NCI-H226 (cell line): ENCODE data around the gene AP1G2.
"Not testable (repeated sequence)": the region's sequence is repeated elsewhere in the genome, so short reads cannot be mapped to it uniquely, and the experiment has no call there.

Experiments
- DNase-seq: peaks from one replicate; pipeline ENCODE4 v3.0.0-alpha.2; 2015

Gene AP1G2

GRCh38 chr14:23555882-23556699, 11.5 kb downstream of the AP1G2 start, which contains the start of gene THTPA:
THTPA (plus strand) TSS chr14:23556271; CDS start chr14:23556758, 487 bp downstream.
- DNase-seq = peak; percentile 87

DNA sequence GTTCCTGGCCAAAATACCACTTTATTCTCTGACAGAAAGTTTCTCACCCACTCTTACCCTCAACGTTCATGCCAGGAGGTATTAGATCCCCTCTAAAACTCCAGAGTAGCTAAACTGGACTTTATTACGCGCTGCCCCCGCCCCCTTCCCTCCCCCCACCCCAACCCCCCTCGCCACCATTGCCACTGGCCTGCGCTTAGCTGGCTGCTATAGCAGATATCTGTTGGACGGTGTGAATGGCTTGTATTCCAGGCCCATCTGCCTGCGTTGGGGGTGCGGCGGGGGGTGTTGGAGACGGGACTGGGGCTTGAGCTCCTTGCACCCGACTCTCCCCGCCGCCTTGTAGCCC, 12.1 kb downstream of the AP1G2 start:
- DNase-seq = no peak

GRCh38 chr14:23551266-23552028, 16.1 kb downstream of the AP1G2 start, which contains the start of gene ZFHX2:
ZFHX2 (minus strand) TSS chr14:23551765; CDS start chr14:23535325, 16,440 bp downstream.
- peak; percentile 26 for DNase-seq

DNA sequence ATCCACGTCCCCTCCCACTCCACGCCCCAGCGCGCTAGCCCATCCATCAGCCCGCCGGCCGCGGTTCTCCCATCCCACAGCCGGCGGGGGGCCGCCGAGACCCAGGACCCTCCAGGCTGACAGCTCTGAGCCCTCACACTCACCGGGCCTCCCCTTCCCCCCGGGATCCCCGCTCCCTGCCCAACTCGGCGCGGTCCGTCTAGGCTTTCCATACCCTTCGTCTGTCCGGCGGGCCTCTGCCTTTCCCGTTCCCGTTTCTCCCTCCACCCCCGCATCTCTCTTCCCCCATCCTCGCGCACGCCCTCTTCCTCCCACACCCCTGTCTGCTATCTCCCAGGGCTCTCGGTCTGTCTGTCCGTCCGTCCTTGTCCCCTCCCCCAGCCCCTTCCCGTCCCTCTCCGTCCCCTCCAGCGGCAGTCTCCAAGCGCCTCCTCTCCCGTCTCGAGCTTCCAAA, 16.8 kb downstream of the AP1G2 start:
- no peak for DNase-seq

DNA sequence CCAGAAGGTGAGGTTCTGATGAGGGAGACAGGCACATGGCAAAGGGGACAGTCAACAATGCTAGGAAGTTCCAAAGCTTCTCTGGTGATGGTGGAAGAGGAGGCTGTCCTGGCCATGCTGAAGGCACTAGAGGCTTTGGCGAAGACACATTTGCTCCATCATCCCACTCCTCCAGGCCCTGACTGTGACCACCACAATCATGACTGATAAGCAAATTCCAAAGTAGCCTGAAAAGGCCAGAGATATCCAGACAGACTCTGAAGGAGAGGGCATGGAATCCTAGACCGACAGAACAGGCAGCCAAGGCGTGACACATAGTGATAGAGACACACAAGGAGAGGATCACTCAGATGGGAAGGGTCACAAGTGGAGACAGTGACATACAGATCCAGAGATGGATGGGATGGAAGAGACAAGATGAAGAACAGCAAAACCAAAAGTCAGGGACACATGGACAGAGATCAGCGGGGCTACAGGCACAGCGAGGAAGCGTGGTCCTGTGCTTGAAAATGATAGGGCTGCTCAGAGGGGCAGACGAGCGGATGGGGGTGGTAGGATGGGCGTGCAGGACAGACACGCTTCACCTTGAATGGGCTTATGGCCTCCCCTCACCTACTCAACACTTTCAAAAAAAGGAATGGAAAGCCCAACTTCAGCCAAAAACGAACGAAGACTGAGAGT, 17.3 kb downstream of the AP1G2 start:
- DNase-seq = no peak

GRCh38 chr14:23548351-23549318, 19.0 kb downstream of the AP1G2 start:
- DNase-seq = no peak

GRCh38 chr14:23547924-23548323, 19.7 kb downstream of the AP1G2 start:
- no peak for DNase-seq

DNA sequence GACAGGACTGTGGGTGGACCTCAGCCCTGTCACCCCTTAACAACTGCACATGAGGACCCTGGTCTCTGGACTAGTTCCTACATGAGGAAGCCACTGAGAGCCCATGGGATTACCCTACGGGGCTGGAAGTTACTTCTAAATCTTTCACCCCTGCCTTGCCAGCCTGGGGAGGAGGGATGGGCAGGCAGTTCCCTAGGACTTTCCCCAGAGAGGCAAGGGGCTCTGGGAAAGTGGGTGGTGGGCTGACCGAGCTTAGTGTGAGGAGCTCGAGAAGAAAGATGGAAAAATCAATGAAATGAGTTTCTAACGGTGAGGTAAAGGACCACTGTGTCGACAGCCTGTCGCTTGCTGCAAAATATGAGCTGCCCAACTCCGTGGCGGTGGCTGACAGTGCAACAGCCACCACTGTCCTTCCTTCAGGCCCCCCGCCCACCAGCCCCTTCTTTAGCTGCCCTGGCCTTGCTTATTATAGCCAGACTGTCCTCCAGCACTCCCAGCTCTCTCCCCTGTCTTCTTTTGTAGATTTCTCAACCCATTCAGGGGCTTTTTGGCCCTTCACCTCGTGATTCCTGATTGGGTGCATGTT, 21.0 kb downstream of the AP1G2 start:
- DNase-seq = no peak

DNA sequence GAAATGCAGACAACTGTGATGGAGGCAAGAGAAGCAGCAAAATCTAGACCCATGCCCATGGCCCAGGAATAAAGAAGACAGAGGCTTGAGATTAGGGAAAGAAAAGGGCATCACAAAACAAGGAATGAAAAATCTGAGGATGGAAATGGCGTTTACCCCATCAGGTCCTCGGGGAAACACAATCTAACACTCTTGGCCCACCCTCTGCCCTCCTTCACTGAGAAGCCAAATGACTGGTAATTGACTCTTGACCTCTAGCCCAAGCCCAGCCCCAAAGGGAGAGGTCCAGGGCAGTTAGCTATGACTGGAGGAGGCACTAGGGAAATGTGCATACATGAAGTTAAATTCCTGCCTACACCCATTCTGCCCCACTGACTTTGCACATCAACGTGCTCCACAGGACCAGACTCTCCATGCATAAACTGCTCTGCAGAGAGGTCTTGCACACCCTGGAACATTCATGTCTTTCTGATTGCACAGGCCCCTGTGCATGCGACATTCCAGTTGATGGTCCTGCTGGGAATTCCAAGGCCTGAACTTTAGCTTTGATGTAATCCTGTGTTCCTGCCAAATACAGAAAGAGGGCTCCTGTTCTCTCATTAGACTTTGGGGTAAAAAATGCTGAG, 21.7 kb downstream of the AP1G2 start:
- no peak for DNase-seq

DNA sequence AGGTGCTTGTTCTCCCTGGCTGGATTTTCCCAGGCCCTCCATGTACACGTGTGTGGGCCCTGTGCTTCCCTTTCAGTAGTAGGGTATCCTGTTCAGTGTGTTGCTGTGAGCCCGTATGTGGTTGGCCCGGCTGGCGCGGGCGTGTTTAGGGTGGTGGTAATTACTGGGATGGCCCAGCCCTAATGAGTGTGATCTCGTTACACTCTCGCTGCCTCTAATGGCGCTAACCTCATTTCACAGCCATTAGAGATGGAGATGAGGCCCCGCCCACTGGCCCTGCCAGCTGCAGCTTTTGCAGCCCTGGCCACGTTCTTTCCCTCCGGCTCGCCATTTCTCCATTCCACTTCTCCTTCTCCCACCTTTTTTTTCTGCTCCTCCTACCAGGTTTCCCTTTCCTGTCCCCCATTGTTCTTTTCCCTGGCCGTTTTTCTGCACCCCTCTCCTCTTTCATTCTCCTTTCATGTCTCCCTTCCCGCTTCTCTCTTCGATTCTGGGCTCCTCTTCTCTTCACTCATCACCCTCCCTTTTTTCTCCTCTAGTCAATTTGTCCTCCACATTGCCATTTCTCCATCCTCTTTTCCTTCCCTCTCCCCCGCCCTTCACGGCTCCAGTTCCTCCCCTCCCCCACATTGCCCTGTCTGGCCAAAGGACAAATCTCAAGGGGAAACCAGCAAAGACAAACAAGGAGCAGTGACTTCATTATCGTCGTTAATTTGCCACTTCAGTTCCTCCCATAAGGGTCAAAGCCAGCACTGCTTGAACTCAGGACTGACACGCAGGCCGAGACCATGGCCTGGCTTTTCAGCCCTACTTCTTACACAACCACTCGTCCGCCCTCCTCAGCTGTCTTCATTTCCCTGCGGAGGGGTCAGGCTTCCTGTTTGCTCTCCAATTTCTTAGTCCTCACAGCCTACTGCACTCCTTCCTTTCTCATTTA, 22.8 kb downstream of the AP1G2 start:
- no peak for DNase-seq

GRCh38 chr14:23543403-23543802, 24.2 kb downstream of the AP1G2 start:
- DNase-seq = no peak

GRCh38 chr14:23542261-23542660, 25.3 kb downstream of the AP1G2 start:
- no peak for DNase-seq

DNA sequence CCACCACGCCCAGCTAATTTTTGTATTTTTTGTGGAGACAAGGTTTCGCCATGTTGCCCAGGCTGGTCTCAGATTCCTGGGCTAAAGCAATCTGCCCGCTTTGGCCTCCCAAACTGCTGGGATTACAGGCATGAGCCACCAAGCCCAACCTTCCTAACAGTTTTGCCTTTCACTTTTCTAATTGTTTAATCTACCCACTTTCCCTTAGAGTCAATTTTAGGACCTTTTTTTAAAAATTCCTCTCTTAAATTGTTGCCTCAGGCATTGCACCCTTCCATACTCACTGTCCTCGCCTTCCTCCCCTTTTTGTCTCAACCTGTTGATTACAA, 27.5 kb downstream of the AP1G2 start:
- DNase-seq = no peak

GRCh38 chr14:23539248-23540140, 28.1 kb downstream of the AP1G2 start:
- no peak for DNase-seq

- no peak for DNase-seq
Observed at GRCh38 chr14:23538785-23539184, 28.8 kb downstream of the AP1G2 start.

DNA sequence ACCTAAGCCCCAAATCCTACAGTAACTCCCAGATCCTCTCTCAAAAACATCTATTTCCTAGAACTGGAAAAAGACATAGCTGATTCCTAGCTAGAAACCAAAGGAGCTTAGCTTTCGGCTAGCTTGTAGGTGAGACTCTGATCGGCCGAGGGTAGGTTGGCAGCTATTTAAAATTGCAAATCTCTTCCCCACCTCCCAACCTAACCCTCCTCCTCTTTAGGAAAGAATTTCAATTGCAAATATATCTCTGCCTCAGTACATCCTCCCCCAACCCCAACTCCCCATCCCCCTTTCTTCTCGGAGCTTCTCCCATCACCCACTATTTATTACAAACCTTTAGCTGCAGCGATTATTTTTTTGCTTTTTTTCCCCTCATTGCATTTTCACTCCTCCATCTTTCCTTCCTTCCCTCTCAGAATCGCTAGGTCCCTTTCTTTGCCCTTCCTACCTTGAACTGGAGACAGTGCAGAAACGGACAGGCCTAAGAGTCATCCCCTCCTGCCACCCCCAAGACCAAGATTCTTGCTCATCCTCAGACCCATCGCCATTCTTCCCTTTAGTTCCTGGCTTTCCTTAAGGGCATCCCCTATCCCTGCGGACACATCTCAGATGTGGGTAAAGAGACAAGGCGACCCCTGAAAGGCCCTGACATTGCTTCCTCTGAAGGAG, 29.4 kb downstream of the AP1G2 start:
- DNase-seq = no peak

GRCh38 chr14:23537351-23538049, 30.1 kb downstream of the AP1G2 start:
- DNase-seq = no peak

GRCh38 chr14:23536906-23537305, 30.7 kb downstream of the AP1G2 start:
- DNase-seq = not testable (repeated sequence)
